ENCODE measurements around the gene ZNG1B.
A peak's percentile ranks its signal among the peaks of the same experiment; 100 is the strongest.
"Not testable (repeated sequence)": the region's sequence is repeated elsewhere in the genome, so short reads cannot be mapped to it uniquely, and the experiment has no call there.

Gene ZNG1B

GRCh38 chr2:113496527-113496926 is 59.0 kb downstream of the ZNG1B start:
- not testable (repeated sequence) for H3K9me3 ChIP-seq (ENCODE audit: control insufficient read depth, low read length); H3K4me1 ChIP-seq (ENCODE audit: control insufficient read depth, insufficient read depth, low read length); H3K9ac ChIP-seq (ENCODE audit: low read length); H3K27me3 ChIP-seq (ENCODE audit: control insufficient read depth, insufficient read depth, low read length); H3K4me3 ChIP-seq (ENCODE audit: low read length); H3K36me3 ChIP-seq (ENCODE audit: control insufficient read depth, insufficient read depth, low read length)

GRCh38 chr2:113498365-113498764 is 60.9 kb downstream of the ZNG1B start, which contains the start of gene FOXD4L1:
Gene FOXD4L1 (plus strand): TSS chr2:113498665. CDS start chr2:113499257, 592 bp downstream.
- not testable (repeated sequence) for H3K4me3 ChIP-seq (ENCODE audit: low read length); H3K36me3 ChIP-seq (ENCODE audit: control insufficient read depth, insufficient read depth, low read length); H3K9me3 ChIP-seq (ENCODE audit: control insufficient read depth, low read length); H3K4me1 ChIP-seq (ENCODE audit: control insufficient read depth, insufficient read depth, low read length); H3K9ac ChIP-seq (ENCODE audit: low read length)
- H3K27me3 ChIP-seq (ENCODE audit: control insufficient read depth, insufficient read depth, low read length): peaks cover 22% of the 10 kb centered on the region

- not testable (repeated sequence) for H3K4me3 ChIP-seq (ENCODE audit: low read length); H3K36me3 ChIP-seq (ENCODE audit: control insufficient read depth, insufficient read depth, low read length); H3K4me1 ChIP-seq (ENCODE audit: control insufficient read depth, insufficient read depth, low read length); H3K9ac ChIP-seq (ENCODE audit: low read length); H3K9me3 ChIP-seq (ENCODE audit: control insufficient read depth, low read length)
- H3K27me3 ChIP-seq (ENCODE audit: control insufficient read depth, insufficient read depth, low read length): peaks cover 31% of the 10 kb centered on the region
Measured at GRCh38 chr2:113499019-113499885, 61.8 kb downstream of the ZNG1B start.

GRCh38 chr2:113499886-113500722 is 62.6 kb downstream of the ZNG1B start:
- H3K4me3 ChIP-seq (ENCODE audit: low read length); H3K9ac ChIP-seq (ENCODE audit: low read length); H3K36me3 ChIP-seq (ENCODE audit: control insufficient read depth, insufficient read depth, low read length); H3K4me1 ChIP-seq (ENCODE audit: control insufficient read depth, insufficient read depth, low read length); H3K9me3 ChIP-seq (ENCODE audit: control insufficient read depth, low read length): not testable (repeated sequence)
- peaks cover 33% of the 10 kb centered on the region for H3K27me3 ChIP-seq (ENCODE audit: control insufficient read depth, insufficient read depth, low read length)

GRCh38 chr2:113500723-113501038 is 63.2 kb downstream of the ZNG1B start:
- H3K9ac ChIP-seq (ENCODE audit: low read length); H3K4me3 ChIP-seq (ENCODE audit: low read length); H3K36me3 ChIP-seq (ENCODE audit: control insufficient read depth, insufficient read depth, low read length); H3K9me3 ChIP-seq (ENCODE audit: control insufficient read depth, low read length); H3K4me1 ChIP-seq (ENCODE audit: control insufficient read depth, insufficient read depth, low read length): not testable (repeated sequence)
- peaks cover 33% of the 10 kb centered on the region for H3K27me3 ChIP-seq (ENCODE audit: control insufficient read depth, insufficient read depth, low read length)

GRCh38 chr2:113502216-113503093 is 65.0 kb downstream of the ZNG1B start:
- Histone ChIP-seq H3K27me3 (ENCODE audit: control insufficient read depth, insufficient read depth, low read length) (peaks cover 33% of the 10 kb centered on the region), H3K4me3 (ENCODE audit: low read length) (peak overlapping the region; percentile 8)

GRCh38 chr2:113503094-113504042 is 65.9 kb downstream of the ZNG1B start:
- peaks cover 33% of the 10 kb centered on the region for H3K27me3 ChIP-seq (ENCODE audit: control insufficient read depth, insufficient read depth, low read length)
- not testable (repeated sequence) for H3K9ac ChIP-seq (ENCODE audit: low read length); H3K36me3 ChIP-seq (ENCODE audit: control insufficient read depth, insufficient read depth, low read length); H3K9me3 ChIP-seq (ENCODE audit: control insufficient read depth, low read length); H3K4me1 ChIP-seq (ENCODE audit: control insufficient read depth, insufficient read depth, low read length)
- H3K4me3 ChIP-seq (ENCODE audit: low read length): peak overlapping the region; percentile 8

More at GRCh38 chr2:113502216-113503093, 65.0 kb downstream of the ZNG1B start:
- not testable (repeated sequence) for H3K4me1 ChIP-seq (ENCODE audit: control insufficient read depth, insufficient read depth, low read length); H3K9ac ChIP-seq (ENCODE audit: low read length); H3K36me3 ChIP-seq (ENCODE audit: control insufficient read depth, insufficient read depth, low read length); H3K9me3 ChIP-seq (ENCODE audit: control insufficient read depth, low read length)

- not testable (repeated sequence) for H3K4me3 ChIP-seq (ENCODE audit: low read length); H3K9me3 ChIP-seq (ENCODE audit: control insufficient read depth, low read length); H3K9ac ChIP-seq (ENCODE audit: low read length); H3K4me1 ChIP-seq (ENCODE audit: control insufficient read depth, insufficient read depth, low read length); H3K36me3 ChIP-seq (ENCODE audit: control insufficient read depth, insufficient read depth, low read length)
- H3K27me3 ChIP-seq (ENCODE audit: control insufficient read depth, insufficient read depth, low read length): peaks cover 33% of the 10 kb centered on the region
Measured at GRCh38 chr2:113504081-113504480, 66.6 kb downstream of the ZNG1B start.

GRCh38 chr2:113507394-113508140 is 70.1 kb downstream of the ZNG1B start:
- H3K4me3 ChIP-seq (ENCODE audit: low read length); H3K4me1 ChIP-seq (ENCODE audit: control insufficient read depth, insufficient read depth, low read length); H3K9ac ChIP-seq (ENCODE audit: low read length); H3K36me3 ChIP-seq (ENCODE audit: control insufficient read depth, insufficient read depth, low read length); H3K9me3 ChIP-seq (ENCODE audit: control insufficient read depth, low read length): not testable (repeated sequence)
- peaks cover 18% of the 10 kb centered on the region for H3K27me3 ChIP-seq (ENCODE audit: control insufficient read depth, insufficient read depth, low read length)

- peaks cover 13% of the 10 kb centered on the region for H3K27me3 ChIP-seq (ENCODE audit: control insufficient read depth, insufficient read depth, low read length)
- H3K36me3 ChIP-seq (ENCODE audit: control insufficient read depth, insufficient read depth, low read length); H3K4me3 ChIP-seq (ENCODE audit: low read length); H3K9ac ChIP-seq (ENCODE audit: low read length); H3K4me1 ChIP-seq (ENCODE audit: control insufficient read depth, insufficient read depth, low read length); H3K9me3 ChIP-seq (ENCODE audit: control insufficient read depth, low read length): not testable (repeated sequence)
Measured at GRCh38 chr2:113508187-113508586, 70.7 kb downstream of the ZNG1B start.
